ENCODE results near the gene GPC1.

Gene GPC1

DNA sequence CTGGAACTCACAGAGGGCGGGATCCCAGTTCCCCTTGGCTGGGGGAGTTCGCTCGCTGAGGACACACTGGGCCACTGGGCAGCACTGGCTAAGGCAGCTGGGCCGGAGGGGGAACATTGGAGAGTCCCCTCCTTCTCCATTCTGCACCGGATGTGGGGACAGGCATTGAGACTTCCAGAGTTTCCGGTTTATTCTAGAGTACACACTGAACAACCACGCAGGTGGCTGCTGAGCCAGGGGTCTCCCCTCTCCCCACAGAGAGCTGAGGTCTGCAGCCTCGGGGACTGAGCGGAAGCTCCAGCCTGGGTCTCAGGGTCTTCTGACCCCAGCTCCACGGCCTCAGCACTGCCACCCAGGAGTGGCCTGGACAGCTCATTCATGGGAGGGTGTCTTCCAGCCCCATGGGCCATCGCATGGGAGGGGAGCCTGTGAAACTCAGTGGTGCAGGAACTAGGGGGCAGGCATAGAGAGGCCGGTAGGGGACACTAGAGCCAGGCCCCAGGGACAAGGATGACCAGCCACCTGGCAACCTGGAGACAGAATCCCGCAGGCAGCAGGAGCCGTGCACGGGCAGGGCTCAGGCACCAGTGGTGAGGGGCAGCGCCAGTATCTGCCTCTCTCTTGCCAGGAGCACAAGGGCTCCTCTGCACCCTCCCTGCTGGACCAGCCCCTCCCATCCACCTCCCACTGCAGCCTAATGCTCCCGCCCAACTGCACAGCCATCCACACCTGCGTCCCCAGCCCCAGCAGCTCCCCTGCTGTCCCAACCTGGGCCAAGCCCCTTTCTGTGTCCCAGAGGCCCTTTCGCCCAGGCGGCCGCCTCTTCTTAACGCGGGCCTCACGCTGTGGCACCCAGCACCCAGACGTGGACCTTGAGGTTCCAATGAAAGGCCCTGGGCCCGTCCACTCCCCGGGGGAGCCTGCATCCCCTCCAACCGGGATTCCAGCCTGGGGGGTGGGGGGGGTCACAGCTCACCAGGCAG, 45.1 kb upstream of the GPC1 start:
- TF ChIP-seq, protein P1, sequence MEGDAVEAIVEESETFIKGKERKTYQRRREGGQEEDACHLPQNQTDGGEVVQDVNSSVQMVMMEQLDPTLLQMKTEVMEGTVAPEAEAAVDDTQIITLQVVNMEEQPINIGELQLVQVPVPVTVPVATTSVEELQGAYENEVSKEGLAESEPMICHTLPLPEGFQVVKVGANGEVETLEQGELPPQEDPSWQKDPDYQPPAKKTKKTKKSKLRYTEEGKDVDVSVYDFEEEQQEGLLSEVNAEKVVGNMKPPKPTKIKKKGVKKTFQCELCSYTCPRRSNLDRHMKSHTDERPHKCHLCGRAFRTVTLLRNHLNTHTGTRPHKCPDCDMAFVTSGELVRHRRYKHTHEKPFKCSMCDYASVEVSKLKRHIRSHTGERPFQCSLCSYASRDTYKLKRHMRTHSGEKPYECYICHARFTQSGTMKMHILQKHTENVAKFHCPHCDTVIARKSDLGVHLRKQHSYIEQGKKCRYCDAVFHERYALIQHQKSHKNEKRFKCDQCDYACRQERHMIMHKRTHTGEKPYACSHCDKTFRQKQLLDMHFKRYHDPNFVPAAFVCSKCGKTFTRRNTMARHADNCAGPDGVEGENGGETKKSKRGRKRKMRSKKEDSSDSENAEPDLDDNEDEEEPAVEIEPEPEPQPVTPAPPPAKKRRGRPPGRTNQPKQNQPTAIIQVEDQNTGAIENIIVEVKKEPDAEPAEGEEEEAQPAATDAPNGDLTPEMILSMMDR (IDR thresholded peaks at IDR 0.05; ENCODE audit: insufficient read depth, missing control alignments), result no peak
- FAIRE-seq (no peak), DNase-seq (ENCODE audit: insufficient read length, low spot score) (no peak)

- FAIRE-seq (no peak), DNase-seq (ENCODE audit: insufficient read length, low spot score) (no peak)
- TF ChIP-seq, protein P1 (IDR thresholded peaks at IDR 0.05; ENCODE audit: insufficient read depth, missing control alignments), result no peak
These were observed 44.1 kb upstream of the GPC1 start for GRCh38 chr2:240391111-240392051.

GRCh38 chr2:240392084-240392947, 43.1 kb upstream of the GPC1 start:
- TF ChIP-seq, protein P1 (IDR thresholded peaks at IDR 0.05; ENCODE audit: insufficient read depth, missing control alignments), result no peak
- FAIRE-seq, result no peak
- no peak for DNase-seq (ENCODE audit: insufficient read length, low spot score)

GRCh38 chr2:240392948-240393830, 42.3 kb upstream of the GPC1 start:
- DNase-seq (ENCODE audit: insufficient read length, low spot score) (no peak), FAIRE-seq (no peak)
- TF ChIP-seq, protein P1 (IDR thresholded peaks at IDR 0.05; ENCODE audit: insufficient read depth, missing control alignments), result no peak

DNA sequence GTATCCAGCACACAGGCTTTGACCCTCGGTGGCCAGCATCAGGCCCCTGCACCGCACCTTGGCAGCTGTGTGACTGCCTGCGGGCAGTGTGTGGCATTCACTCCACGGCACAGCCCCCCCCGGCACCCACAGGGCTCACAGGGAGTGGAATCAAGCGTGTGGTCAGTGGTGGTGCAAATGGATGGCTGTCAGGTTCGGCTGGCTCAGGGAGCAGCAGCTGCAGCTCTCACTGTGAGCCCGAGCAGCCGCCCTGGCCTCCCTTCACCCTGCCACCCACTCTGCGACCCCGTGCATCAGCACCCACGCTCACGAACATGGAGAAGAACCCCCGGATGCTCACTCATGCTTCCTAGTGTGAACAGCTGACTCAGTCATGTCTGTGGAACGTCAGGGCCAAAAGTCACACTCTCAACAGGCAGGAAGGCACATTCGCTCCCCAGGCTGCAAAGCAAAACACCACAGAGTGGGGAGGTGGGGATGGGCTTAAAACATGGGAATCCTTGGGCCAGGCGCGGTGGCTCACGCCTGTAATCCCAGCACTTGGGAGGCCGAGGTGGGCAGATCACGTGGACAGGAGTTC, 41.5 kb upstream of the GPC1 start:
- TF ChIP-seq, protein P1 (IDR thresholded peaks at IDR 0.05; ENCODE audit: insufficient read depth, missing control alignments), result no peak
- DNase-seq (ENCODE audit: insufficient read length, low spot score) (no peak), FAIRE-seq (no peak)

Measured in D721Med (cell line).